ENCODE measurements around the gene PSTK. TPM values are rescaled to one million over a fixed set of nuclear protein-coding genes. Genes with fewer than 3 reads are reported as not detected.

PSTK gene
- total and polyA plus RNA-seq, 9 of the 15 experiments (the other 6 are each of a cell fraction or from before 2014, with no cell fraction given), result 13.2 to 49.7 (median 18.9) TPM

- TF ChIP-seq TEAD4 (IDR thresholded peaks at IDR 0.05; ENCODE audit: low read length) (no peak), TEAD4 (CRISPR knock-in tag; IDR thresholded peaks at IDR 0.05; ENCODE audit: borderline replicate concordance) (no peak), SAP30 (IDR thresholded peaks at IDR 0.05; ENCODE audit: borderline replicate concordance, insufficient read depth, low read depth, low read length, poor library complexity, severe bottlenecking) (no peak), HNRNPL (IDR thresholded peaks at IDR 0.05; ENCODE audit: low read depth, low read length) (no peak)
Observed at GRCh38 chr10:122993797-122994336, 13.7 kb downstream of the PSTK start (continued).

GRCh38 chr10:122995936-122996335 is 15.7 kb downstream of the PSTK start:
- ATAC-seq, result no peak
- peaks cover 66% of the 10 kb centered on the region for H3K36me3 ChIP-seq (ENCODE audit: control insufficient read depth, insufficient read depth, low read length)
- TF ChIP-seq PTRF (tag; IDR thresholded peaks at IDR 0.05) (no peak), HCFC1 (IDR thresholded peaks at IDR 0.05; ENCODE audit: low read depth, low read length) (no peak), RFX5 (IDR thresholded peaks at IDR 0.05; ENCODE audit: low read depth, low read length) (no peak), ZNF184 (CRISPR knock-in tag; IDR thresholded peaks at IDR 0.05) (no peak), ZC3H4 (CRISPR knock-in tag; IDR thresholded peaks at IDR 0.05; ENCODE audit: borderline replicate concordance) (no peak), HIVEP1 (CRISPR knock-in tag; IDR thresholded peaks at IDR 0.05) (no peak), ELK3 (CRISPR knock-in tag; IDR thresholded peaks at IDR 0.05) (no peak), NR4A1 (CRISPR knock-in tag; IDR thresholded peaks at IDR 0.05) (no peak), NR4A1 (tag; IDR thresholded peaks at IDR 0.05) (no peak), ETV1 (tag; conservative IDR thresholded peaks at IDR 0.05; ENCODE audit: low read depth) (no peak), CCNT2 (IDR thresholded peaks at IDR 0.05; ENCODE audit: borderline replicate concordance, extremely low read depth, insufficient read length, low read depth, low read length) (no peak), MEIS2 (IDR thresholded peaks at IDR 0.05; ENCODE audit: partially characterized antibody) (no peak), TAF1 (IDR thresholded peaks at IDR 0.05; ENCODE audit: control insufficient read depth, extremely low read depth, insufficient read depth, low read length, severe bottlenecking) (no peak), CHD4 (IDR thresholded peaks at IDR 0.05; ENCODE audit: insufficient read depth, insufficient replicate concordance, low read depth, low read length, poor library complexity, severe bottlenecking) (no peak), NFE2L1 (tag; IDR thresholded peaks at IDR 0.05; ENCODE audit: borderline replicate concordance, low read depth) (no peak), KDM1A (IDR thresholded peaks at IDR 0.05) (no peak), E2F1 (CRISPR knock-in tag; IDR thresholded peaks at IDR 0.05) (no peak)

More at GRCh38 chr10:122995936-122996335, 15.7 kb downstream of the PSTK start:
- no peaks in the 10 kb centered on the region for H3K27me3 ChIP-seq (ENCODE audit: control insufficient read depth in 2 of 2, insufficient read depth in 2 of 2, low read length in 2 of 2)
- peaks cover 22% of the 10 kb centered on the region for H3K79me2 ChIP-seq (ENCODE audit: control insufficient read depth, insufficient read depth, low read length)
- intact Hi-C loops (cut with micrococcal nuclease) (no loop called here), in situ Hi-C loops (cut with MboI) (no loop called here)
- no peak overlapping the region for H3K4me2 ChIP-seq (ENCODE audit: insufficient read depth, low read length)
- no peak overlapping the region for H3K9ac ChIP-seq (ENCODE audit: insufficient read depth in 1 of 2, low read depth in 2 of 2, low read length in 2 of 2)
- no peak overlapping the region for H3K4me3 ChIP-seq
- no peak for FAIRE-seq
- no peaks in the 10 kb centered on the region; a peak in 1 of 5 replicates for H3K4me1 ChIP-seq (replicated peaks in 1 of 2; ENCODE audit: control insufficient read depth in 2 of 2, insufficient read depth in 2 of 2, low read length in 2 of 2)
- no peaks in the 10 kb centered on the region for H3K9me1 ChIP-seq (ENCODE audit: control insufficient read depth, insufficient read depth, low read length)
- no peak overlapping the region for H3K27ac ChIP-seq (ENCODE audit: extremely low read depth, low read depth, low read length)
- 100% methylated on average over 2 of the region's 4 CpGs for WGBS (ENCODE audit: insufficient coverage, low coverage, missing lambda C conversion rate)
- H3K9me3 ChIP-seq (replicated peaks; ENCODE audit: control insufficient read depth, insufficient read depth, low read depth, low read length), result no peaks in the 10 kb centered on the region
- ChIA-PET CTCF (ENCODE audit: low intra/inter-chr PET ratio) (no interaction called here), POLR2A (no interaction called here)
- BruUV-seq (replicated peaks), result no TSS peak
- no peak for DNase-seq (ENCODE audit: extremely low read depth in 1 of 4, low spot score in 3 of 4)
- H4K20me1 ChIP-seq (replicated peaks; ENCODE audit: control insufficient read depth, insufficient read depth, low read length), result no peaks in the 10 kb centered on the region
- H2AFZ ChIP-seq (ENCODE audit: low read depth, low read length), result no peak overlapping the region

Data from K562 (cell line).